Liver (tissue), 9 donors: ENCODE results near the gene RGS10. TPM values are rescaled to one million over a fixed set of nuclear protein-coding genes. Genes with fewer than 3 reads are reported as not detected.

Experiments used
- DNase-seq: peaks from one replicate; pipeline ENCODE4 v3.0.0-alpha.2; 2017; ENCODE audit warnings: low spot score
- H3K27ac ChIP-seq, 2 donors: one replicate each; pipeline ENCODE4 v1.7.0; 2013; ENCODE audit warnings: inconsistent platforms in 2 of 2, low read length in 2 of 2, control low read depth in 1 of 2, low read depth in 1 of 2, mild to moderate bottlenecking in 1 of 2
- H3K27me3 ChIP-seq, 4 donors: one replicate each; pipeline versions ENCODE4 v1.6.1 to v1.7.0; 2013; ENCODE audit warnings: low read length in 3 of 4, inconsistent platforms in 1 of 4, mild to moderate bottlenecking in 1 of 4, moderate library complexity in 1 of 4; ENCODE audit not compliant: control insufficient read depth in 4 of 4, insufficient read depth in 4 of 4
- H3K36me3 ChIP-seq, 4 donors: one replicate each; pipeline versions ENCODE4 v1.6.1 to v1.7.0; 2013; ENCODE audit warnings: low read length in 3 of 4, mild to moderate bottlenecking in 3 of 4, low read depth in 1 of 4, moderate library complexity in 1 of 4; ENCODE audit not compliant: control insufficient read depth in 4 of 4, insufficient read depth in 3 of 4
- H3K4me1 ChIP-seq, 4 donors: one replicate each; pipeline versions ENCODE4 v1.6.1 to v1.7.0; 2013; ENCODE audit warnings: low read length in 3 of 4, mild to moderate bottlenecking in 3 of 4, moderate library complexity in 1 of 4; ENCODE audit not compliant: control insufficient read depth in 4 of 4, insufficient read depth in 4 of 4
- H3K4me3 ChIP-seq, 3 donors: one replicate each; pipeline versions ENCODE4 v1.6.1 to v1.7.0; 2013; ENCODE audit warnings: low read length in 3 of 3, control low read depth in 1 of 3, low read depth in 1 of 3, mild to moderate bottlenecking in 1 of 3
- H3K9ac ChIP-seq, 2 donors: one replicate each; pipeline ENCODE4 v1.7.0; 2013; ENCODE audit warnings: low read length in 2 of 2, mild to moderate bottlenecking in 2 of 2, moderate library complexity in 2 of 2, control low read depth in 1 of 2, low read depth in 1 of 2
- H3K9me3 ChIP-seq, 4 donors: one replicate each; pipeline versions ENCODE4 v1.6.1 to v1.7.0; 2013; ENCODE audit warnings: low read length in 3 of 4; ENCODE audit not compliant: control insufficient read depth in 4 of 4
- FOXA1 ChIP-seq: IDR thresholded peaks from 2 replicates; pipeline ENCODE4 v1.6.1; 2016; ENCODE audit warnings: antibody characterized with exemption
- RXRA ChIP-seq, 2 donors: IDR thresholded peaks; 2 replicates each; pipeline ENCODE4 v1.6.1; 2017 to 2018; ENCODE audit warnings: antibody characterized with exemption in 2 of 2, mild to moderate bottlenecking in 1 of 2
- YY1 ChIP-seq: IDR thresholded peaks from 2 replicates; pipeline ENCODE4 v1.6.1; 2016; ENCODE audit warnings: antibody characterized with exemption, mild to moderate bottlenecking
- WGBS: extraction: QIAGEN DNeasy Blood & Tissue Kit; methylation state at CpG from one replicate; pipeline ENCODE4 v1.1.7; 2013; 5-methylcytosine and 5-hydroxymethylcytosine counted together
- polyA plus RNA-seq, 2 donors: library from polyadenylated mRNA; stranded (reverse) in 1 of 2; unstranded in 1 of 2; fragments of 200-250 nt in 1 of 2; fragments of >200 nt in 1 of 2; fragmentation: Nextera tagmentation in 1 of 2; extraction: Ambion mirVana in 1 of 2; gene quantifications; one replicate each; pipeline versions ENCODE4 v1.2.1 to v1.2.3, GENCODE V29; 2013 to 2015
- total RNA-seq, 2 donors: library from RNA; depleted of rRNA; stranded (reverse); fragments of >200 nt; gene quantifications; one replicate each; pipeline ENCODE4 v1.2.3, GENCODE V29; 2014
- TF ChIP-seq, protein P1 (sequence below): IDR thresholded peaks from 2 replicates; pipeline ENCODE4 v1.6.1; 2016; ENCODE audit warnings: antibody characterized with exemption, mild to moderate bottlenecking
- TF ChIP-seq, protein P2 (sequence below): IDR thresholded peaks from 2 replicates; pipeline ENCODE4 v1.6.1; 2016; ENCODE audit warnings: antibody characterized with exemption
- donor health status: healthy.
- donor health status: healthy.
- donor health status: healthy.
- donor health status: healthy.
- donor health status: healthy.

Gene RGS10
- total and polyA plus RNA-seq, 4 donors, result 1.8 to 51.9 (median 2.2) TPM

DNA sequence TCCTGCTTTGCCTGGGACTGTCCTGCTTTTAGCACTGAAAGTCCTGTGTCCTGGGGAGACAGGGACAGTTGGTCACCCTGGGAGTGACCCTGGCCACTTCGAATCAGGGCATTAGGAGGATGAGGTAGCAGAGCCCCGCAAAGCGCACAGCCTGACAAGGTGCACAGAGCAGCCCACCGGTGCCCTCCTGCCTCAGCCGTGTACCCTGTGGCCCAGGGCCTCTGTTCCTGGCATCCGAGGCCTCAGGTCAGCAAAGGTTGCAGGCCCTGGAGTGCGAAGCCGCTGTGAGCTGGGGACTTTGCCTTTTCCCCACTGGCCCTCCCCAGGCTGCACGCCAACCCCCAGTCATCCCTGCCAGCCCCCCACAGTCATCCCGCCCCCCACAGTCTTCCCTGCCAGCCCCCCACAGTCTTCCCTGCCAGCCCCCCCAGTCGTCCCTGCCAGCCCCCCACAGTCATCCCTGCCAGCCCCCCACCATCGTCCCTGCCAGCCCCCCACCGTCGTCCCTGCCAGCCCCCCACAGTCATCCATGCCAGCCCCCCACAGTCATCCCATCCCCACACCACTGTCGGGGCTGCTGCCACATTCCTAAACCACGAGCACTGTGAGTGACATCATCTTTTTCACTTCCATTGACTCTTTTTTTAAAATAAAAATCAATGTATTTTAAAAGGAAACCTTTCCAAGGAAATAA, 91.8 kb downstream of the RGS10 start:
- 91% methylated on average over 16 of the region's 16 CpGs for WGBS
- Histone ChIP-seq H3K4me3 (no peak overlapping the region), H3K9ac (no peak overlapping the region), H3K9me3 (no peaks in the 10 kb centered on the region), H3K27me3 (no peaks in the 10 kb centered on the region), H3K36me3 (peaks cover 0 to 2% (median 0%) of the 10 kb centered on the region in 4 donors), H3K4me1 (no peaks in the 10 kb centered on the region), H3K27ac (no peak overlapping the region)
- no peak for DNase-seq
- TF ChIP-seq, protein P1, sequence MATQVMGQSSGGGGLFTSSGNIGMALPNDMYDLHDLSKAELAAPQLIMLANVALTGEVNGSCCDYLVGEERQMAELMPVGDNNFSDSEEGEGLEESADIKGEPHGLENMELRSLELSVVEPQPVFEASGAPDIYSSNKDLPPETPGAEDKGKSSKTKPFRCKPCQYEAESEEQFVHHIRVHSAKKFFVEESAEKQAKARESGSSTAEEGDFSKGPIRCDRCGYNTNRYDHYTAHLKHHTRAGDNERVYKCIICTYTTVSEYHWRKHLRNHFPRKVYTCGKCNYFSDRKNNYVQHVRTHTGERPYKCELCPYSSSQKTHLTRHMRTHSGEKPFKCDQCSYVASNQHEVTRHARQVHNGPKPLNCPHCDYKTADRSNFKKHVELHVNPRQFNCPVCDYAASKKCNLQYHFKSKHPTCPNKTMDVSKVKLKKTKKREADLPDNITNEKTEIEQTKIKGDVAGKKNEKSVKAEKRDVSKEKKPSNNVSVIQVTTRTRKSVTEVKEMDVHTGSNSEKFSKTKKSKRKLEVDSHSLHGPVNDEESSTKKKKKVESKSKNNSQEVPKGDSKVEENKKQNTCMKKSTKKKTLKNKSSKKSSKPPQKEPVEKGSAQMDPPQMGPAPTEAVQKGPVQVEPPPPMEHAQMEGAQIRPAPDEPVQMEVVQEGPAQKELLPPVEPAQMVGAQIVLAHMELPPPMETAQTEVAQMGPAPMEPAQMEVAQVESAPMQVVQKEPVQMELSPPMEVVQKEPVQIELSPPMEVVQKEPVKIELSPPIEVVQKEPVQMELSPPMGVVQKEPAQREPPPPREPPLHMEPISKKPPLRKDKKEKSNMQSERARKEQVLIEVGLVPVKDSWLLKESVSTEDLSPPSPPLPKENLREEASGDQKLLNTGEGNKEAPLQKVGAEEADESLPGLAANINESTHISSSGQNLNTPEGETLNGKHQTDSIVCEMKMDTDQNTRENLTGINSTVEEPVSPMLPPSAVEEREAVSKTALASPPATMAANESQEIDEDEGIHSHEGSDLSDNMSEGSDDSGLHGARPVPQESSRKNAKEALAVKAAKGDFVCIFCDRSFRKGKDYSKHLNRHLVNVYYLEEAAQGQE, result no peak
- no peak for TF ChIP-seq RXRA (IDR thresholded peaks at IDR 0.05)
- TF ChIP-seq, protein P2, sequence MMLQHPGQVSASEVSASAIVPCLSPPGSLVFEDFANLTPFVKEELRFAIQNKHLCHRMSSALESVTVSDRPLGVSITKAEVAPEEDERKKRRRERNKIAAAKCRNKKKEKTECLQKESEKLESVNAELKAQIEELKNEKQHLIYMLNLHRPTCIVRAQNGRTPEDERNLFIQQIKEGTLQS, result no peak
- no peak for TF ChIP-seq FOXA1
- no peak for TF ChIP-seq YY1

Other genes starting within 250 kb of the RGS10 start
- gene TIAL1, start 54.2 kb upstream of the RGS10 start, total RNA-seq, result 10 to 100 TPM; 25.7 to 28.7 TPM
- gene TIAL1, start 54.2 kb upstream of the RGS10 start, polyA plus RNA-seq, result 10 to 100 TPM; 19.7 to 21.1 TPM
- gene BAG3, start 108.7 kb upstream of the RGS10 start, total RNA-seq, result 1 to 10 TPM; 2.2 to 6.0 TPM
- gene BAG3, start 108.7 kb upstream of the RGS10 start, polyA plus RNA-seq, result 10 to 100 TPM in 1 of 2 donors, 1 to 10 TPM in 1; 6.6 to 15.1 TPM
- 1 to 10 TPM; 2.8 to 8.1 TPM for gene INPP5F, start 183.3 kb upstream of the RGS10 start, total RNA-seq
- 1 to 10 TPM; 1.1 to 1.5 TPM for gene INPP5F, start 183.3 kb upstream of the RGS10 start, polyA plus RNA-seq